Measurements from ENCODE around the gene ANKS1A.
"Not testable (repeated sequence)": the region's sequence is repeated elsewhere in the genome, so short reads cannot be mapped to it uniquely, and the experiment has no call there.

The ANKS1A gene

GRCh38 chr6:34924831-34925625 lies 36.0 kb downstream of the ANKS1A start:
- DNase-seq, result no peak

DNA sequence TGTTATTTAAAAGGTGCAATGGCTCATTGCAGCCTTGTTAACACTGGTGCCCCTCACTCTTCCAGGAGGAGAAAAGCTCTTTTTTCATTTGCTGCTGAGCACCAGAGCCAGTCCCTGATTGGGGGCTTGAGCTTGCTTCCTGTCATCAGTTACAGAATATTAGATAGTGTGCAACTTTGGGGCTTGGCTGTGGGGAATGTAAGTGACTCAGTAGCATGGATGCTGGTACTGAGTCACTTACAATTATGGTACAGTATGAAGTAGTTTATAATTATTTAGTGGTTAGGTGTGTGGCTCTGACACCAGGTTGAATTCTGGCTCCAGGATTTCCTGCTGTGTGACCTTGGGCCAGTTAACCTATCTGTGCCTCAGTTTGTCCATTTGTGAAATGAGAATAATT lies 37.6 kb downstream of the ANKS1A start:
- DNase-seq, result no peak

- no peak for DNase-seq
Observed at GRCh38 chr6:34928220-34928619, 39.2 kb downstream of the ANKS1A start.

DNA sequence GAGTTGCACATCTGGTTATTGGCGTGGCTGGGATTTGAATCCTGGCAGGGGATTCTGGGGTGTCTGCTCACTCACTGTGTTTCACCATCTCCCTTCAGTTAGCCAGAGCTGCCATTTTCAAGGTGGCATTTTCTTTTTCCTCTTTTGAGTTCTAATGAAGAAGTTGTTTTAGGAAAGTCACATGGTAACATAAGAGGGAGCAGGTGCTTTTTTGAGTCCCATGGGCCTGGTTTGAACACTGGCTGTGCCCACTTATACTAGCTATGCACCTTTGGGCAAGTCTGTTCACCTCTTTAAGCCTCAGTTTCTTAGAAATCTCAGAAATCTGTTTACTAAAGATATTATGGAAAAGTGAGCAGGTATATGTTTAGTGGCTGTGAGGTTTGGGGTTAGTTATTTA lies 39.6 kb downstream of the ANKS1A start:
- no peak for DNase-seq

DNA sequence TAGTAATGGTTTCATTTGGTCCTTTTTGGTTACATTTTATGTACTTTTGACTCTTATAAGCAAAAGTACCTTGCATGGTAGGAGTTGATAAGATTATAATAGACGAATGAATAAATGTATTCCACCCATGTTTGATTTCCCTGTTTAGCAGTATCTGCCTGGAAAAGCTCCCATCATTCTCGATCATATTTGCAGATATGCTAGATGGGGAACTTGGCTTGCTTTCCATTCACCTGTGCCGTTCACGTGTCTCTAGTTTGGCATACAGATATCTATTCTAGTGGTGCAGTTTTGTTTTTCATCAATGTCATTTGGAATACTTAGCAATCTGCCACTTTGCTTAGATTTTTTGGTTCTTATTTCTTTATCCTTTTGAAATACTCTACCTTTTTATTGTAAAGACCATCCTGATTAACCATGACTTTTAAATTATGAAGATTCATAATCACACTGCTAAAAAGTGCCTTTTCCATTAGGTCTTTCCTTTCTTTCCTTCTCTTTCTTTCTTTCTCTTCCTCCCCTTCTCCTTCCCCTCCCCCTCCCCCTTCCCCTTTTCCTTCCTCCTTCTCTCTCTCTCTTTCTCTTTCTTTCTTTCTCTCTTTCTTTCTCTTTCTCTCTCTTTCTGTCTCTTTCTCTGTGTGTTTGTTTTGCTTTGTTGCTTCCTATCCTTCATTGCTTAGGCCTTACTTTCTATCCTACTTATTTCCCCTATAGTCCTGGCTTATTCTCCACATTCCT lies 40.4 kb downstream of the ANKS1A start:
- DNase-seq, result no peak

- no peak for DNase-seq
Observed at GRCh38 chr6:34930221-34930620, 41.2 kb downstream of the ANKS1A start.

DNA sequence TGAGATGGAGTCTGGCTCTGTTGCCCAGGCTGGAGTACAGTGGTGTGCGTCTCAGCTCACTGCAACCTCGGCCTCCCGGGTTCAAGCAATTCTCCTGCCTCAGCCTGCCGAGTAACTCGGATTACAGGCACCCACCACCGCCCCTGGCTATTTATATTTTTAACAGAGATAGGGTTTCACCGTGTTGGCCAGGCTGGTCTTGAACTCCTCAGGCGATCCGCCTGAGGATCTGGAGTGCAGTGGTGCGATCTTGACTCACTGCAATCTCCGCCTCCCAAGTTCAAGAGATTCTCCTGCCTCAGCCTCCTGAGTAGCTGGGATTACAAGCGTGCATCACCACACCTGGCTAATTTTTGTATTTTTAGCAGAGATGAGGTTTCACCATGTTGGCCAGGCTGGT lies 43.1 kb downstream of the ANKS1A start:
- DNase-seq, result not testable (repeated sequence)

- DNase-seq, result no peak
Observed at GRCh38 chr6:34934516-34934915, 45.5 kb downstream of the ANKS1A start.

DNA sequence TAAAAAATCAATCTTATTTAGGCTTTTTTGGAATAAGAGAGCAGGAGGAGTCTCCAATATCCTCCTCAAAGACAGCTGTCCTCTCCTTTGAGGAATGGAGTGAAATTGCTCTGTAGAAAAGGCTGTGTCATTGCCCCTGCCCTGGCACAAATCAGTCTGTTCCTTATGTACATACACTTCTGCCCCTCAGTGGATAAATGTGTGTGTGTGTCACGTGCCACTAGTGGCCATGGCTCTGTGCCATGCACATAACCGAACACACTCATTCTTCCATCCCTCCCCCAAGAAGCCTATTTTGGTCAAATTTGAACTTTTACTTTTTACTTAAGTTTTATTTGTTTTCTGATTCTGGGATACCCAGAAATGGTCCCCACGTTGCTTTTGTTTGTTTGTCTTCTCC lies 49.2 kb downstream of the ANKS1A start:
- DNase-seq, result no peak

DNA sequence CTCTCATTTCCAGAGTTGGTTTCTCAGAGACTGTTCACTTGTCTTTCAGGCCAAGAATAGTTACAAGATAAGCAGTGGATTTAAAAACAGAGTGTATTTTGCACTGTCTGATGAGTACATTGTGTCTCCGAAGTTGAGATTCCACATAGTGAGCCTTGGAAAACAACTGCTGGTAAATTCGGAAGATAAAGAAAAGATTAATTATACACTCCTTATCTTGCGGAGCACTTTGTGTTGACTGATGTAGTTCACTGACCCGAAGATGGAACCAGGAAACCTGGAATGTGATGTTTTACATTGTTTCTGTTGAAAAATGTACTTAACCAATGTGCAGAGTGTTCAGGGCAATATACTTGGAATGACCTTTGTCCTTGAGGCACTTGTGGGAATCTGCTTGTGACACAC lies 51.0 kb downstream of the ANKS1A start:
- no peak for DNase-seq

- DNase-seq, result no peak
Observed at GRCh38 chr6:34941421-34941820, 52.4 kb downstream of the ANKS1A start.

GRCh38 chr6:34945317-34945716 lies 56.3 kb downstream of the ANKS1A start:
- no peak for DNase-seq

- DNase-seq, result no peak
Observed at GRCh38 chr6:34947561-34947960, 58.5 kb downstream of the ANKS1A start.

DNA sequence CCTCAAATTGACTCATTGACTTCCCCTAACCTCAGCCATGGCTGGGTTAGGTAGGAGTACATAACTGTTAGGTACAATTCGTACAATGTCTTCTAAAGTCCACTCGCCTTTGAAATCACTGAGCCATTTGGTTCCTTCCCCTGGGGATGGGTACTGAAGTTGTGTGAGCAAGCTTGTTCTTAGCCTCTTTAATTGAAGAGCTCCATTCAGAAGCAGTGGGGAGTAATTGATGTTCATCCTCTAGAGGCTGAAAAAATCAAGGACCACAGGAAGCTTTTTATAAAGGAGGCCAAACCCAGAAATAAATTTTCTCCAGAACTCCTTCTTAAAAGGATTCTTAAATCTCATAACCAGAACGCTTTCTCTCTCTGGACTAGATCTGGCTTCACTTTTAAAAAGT lies 60.6 kb downstream of the ANKS1A start:
- no peak for DNase-seq

DNA sequence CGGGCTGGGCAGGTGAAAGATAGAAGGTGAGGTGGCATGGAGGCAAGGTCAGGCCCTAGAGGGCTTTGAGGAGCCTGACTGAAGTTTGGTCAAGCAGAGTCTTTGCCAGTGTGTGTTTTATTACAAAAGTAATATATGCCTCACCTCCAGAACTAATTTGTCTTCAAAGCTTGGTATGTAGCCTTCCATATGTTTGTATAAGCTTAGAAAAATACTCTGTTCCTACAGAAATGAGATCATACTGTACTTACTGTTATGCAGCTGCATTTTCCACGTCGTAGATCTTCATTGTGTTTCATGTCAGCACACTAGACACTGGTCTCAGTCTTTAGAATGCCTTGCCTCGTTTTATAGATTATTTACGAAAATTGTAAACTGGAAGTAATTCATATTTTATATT lies 61.8 kb downstream of the ANKS1A start:
- no peak for DNase-seq

DNA sequence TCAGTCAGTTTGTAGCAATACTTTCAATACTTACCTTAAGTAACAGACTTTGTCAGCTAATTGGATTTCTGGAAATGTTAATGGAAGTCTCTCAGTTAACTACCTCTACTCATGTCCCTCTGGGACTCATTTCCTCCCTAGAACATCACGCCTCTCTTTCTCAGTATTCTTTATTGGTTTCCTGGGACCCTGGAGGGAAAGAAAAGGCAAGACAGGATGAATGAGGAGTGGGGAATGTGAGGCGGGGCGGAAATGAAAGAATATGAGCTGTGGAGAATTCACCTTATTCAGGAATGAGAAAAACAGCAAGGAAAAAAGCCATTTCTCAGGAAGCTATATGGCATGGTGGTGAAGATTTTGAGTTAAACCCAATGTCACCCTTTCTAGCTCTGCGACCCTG lies 62.7 kb downstream of the ANKS1A start:
- DNase-seq, result no peak

GRCh38 chr6:34953061-34954025 lies 64.3 kb downstream of the ANKS1A start:
- DNase-seq, result no peak

DNA sequence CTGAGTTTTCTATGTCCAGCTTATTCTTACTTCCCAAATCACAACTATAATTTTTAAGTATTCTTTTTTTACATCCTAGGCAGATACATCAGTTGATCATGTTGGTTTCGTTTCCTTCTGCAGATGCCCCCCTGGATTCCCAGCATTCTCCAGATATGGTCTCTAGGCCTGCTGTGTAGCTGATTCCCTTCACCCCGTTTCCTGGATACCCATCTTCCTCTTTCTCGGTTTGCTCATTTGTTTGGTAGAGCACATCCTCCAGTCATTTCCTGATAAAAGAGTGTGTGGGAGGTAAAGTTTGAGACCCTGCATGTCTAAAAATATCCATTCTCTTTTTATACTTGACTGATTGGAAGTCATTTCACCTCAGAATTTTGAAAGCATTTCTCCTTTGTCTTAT lies 66.4 kb downstream of the ANKS1A start:
- no peak for DNase-seq

DNA sequence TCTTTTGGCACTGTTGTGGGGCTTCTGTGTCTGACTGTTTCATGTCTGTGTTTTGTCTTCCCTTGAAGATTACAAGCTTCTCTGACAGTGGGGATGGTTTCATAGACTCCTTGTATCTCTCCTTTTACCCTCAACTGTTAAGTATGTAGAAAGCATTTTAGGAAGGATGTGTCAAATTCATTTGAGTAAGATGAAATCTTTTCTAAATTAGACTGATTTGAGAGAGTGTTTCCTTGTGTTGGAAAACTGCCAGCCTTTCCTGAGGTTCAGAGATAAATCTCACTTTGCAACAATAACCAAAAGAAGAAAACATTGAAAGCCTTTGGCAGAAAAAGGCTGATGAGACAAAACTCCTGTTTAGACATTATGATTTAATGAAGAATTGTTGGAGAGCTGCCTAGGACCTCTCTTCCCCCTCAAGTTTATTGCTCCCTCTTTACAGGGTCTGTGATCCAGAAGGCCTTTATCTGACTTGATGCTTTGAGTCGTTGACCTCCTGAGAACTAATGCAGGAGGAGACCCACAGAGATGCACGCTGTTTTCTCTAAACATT lies 68.3 kb downstream of the ANKS1A start:
- DNase-seq, result no peak

- no peak for DNase-seq
Observed at GRCh38 chr6:34958734-34959133, 69.7 kb downstream of the ANKS1A start.

DNA sequence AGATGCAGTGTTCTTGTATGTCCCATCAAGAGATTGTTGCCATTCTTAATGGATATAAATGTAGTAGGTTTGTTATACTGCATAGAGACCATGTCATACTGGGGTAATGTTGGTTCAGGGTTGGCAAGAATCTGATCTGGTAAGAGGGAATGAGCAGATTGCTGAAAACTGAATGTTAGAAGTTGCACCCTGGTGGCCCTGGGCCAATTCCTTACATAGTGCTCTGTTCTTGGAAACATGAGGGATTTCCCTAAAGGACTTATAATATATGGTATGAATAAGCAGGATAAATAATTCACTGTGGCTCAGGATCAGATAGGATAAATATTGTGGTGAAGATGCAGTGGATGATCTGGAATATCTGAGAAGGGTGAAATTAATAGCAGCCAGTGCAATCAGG lies 70.2 kb downstream of the ANKS1A start:
- no peak for DNase-seq

DNA sequence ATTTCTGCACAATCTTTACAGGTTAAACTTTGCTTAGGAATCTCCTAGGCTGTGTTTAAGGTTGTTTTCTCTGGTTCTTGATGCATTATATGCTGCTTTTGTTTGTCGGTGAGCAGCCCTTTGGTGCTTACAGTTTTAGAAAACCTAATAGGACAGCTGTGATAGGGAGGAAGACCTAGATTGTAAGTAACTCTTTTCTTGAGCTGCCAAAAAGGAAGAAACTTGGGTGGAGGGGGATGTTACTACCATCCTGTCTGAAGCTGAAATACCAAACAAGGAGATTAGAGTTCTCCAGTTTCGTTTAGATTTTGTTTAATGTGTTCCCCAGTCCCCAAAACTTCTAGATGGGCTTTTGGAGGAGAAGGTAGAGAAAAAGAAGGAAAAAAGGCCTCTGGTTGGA lies 72.0 kb downstream of the ANKS1A start:
- DNase-seq, result no peak

DNA sequence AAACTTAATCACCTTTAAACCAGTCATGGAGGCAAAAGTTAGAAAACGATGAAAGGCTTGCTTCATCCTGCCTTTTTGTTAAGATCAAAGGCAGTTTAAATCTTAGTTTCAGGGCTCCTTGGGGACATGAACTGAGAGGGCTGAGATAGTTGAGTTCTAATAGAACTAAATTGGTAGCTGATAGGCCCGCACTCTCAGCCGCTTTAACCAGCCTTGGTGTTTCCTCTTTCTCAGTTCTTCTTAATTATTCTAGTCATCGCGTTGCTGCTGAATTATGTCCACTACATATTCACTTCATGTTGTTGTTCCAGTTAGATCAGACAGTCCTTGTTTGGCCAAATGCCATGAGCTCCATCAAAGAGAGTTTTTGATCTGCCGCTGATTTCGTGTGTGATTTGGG lies 72.5 kb downstream of the ANKS1A start:
- DNase-seq, result no peak
